Right renal cortex interstitium (tissue), 3 donors: ENCODE measurements around the gene HEATR5B. TPM values are rescaled to one million over a fixed set of nuclear protein-coding genes. Genes with fewer than 3 reads are reported as not detected.

Source experiments
- DNase-seq, 3 donors: peaks; one replicate each; pipeline ENCODE4 v3.0.0-alpha.2; 2013; ENCODE audit warnings: low read depth in 3 of 3, low spot score in 2 of 3
- polyA plus RNA-seq, 3 donors: library from polyadenylated mRNA; unstranded; fragments of 120-200 nt; gene quantifications; one replicate each; pipeline ENCODE4 v1.2.1, GENCODE V29; 2013; ENCODE audit not compliant: insufficient read length in 3 of 3

Gene HEATR5B
- 10 to 100 TPM; 22.9 to 25.1 (median 22.9) TPM for polyA plus RNA-seq

DNA sequence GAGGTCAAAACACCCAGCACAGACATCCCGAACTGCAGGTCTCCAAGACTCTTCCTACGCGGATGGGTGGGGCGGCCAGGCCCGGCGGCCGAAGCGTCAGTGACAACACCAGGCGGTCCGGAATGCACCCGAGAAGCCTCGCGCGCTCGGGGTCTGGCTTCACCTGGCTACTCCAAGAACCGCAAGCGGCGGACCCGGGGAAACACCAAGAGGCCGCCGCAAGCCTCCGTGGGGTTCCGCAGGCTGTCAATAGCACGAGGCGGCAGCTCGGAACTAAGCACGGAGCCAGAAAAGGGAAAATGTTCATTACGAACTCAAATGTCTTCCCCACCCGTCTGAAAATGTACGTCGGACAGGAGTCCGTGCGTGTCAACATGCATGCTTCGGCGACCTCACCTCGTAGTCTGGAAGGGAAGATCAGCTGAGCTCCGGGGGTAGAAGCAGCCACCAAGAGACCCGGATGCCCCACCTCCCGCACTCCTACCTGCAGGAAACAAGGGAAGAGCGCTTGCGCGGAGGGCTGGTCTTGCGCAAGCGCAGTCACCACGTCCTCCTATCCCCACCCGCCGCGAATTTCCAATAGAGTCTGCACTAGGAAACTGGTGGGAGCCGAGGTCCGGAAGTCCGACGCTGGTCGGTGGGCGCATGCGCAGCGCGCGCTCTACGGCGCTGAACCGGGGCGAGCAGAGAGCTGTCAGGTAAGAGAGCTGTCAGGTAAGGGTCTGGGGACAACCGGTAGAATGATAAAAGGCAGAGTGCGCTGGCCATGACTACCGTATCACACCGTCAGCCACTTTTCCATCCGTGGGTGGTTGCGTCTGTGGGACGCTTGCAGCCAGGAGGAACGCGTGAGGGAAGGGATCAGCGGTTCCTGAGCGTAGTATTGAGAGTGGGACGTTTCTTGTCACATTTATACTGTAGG lies at the start of gene HEATR5B, which contains the start of gene GPATCH11:
Gene HEATR5B (minus strand): TSS at position 500 of the 922 bp plus-strand sequence. CDS start 958 bp downstream, outside the sequence.
Gene GPATCH11 (plus strand): TSS at position 646 of the 922 bp plus-strand sequence. CDS start 3,864 bp downstream, outside the sequence.
- DNase-seq, result peak; percentile 94 to 95 (median 95)

DNA sequence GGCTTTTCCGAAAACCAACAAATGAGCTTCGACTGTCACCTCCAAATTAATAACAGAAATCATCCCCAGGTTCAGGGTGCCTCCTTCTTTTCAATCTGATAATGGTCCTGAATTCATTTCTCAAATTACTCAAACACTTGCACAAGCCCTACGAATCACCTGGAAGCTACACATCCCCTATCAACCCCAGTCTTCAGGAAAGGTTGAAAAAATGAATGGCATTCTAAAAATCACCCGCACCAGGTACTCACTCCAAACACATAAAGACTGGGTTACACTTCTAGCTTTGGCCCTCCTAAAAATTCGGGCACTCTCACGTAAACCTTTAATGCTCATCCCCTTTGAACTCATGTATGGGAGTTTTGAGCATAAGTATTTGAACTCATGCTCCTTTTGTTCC lies 48.7 kb upstream of the HEATR5B start:
- no peak for DNase-seq

DNA sequence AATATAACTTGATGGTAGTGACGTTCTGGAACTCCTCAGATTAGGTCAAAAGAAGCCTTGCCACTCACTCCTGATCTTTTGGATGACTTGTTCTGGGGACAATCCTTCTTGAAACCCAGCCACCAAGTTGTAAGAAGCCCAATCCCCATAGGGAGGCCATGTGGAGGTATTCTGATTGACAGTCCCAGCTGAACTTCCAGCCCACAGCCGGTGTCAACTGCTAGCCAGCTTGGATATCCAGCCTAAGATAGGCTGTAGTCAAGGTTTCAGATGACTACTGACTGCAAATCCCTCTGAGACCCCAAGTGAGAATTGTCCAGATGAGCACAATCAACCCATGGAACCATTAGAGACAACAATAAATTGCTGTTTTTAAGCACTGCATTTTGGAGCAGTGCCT lies 41.2 kb upstream of the HEATR5B start:
- no peak for DNase-seq

DNA sequence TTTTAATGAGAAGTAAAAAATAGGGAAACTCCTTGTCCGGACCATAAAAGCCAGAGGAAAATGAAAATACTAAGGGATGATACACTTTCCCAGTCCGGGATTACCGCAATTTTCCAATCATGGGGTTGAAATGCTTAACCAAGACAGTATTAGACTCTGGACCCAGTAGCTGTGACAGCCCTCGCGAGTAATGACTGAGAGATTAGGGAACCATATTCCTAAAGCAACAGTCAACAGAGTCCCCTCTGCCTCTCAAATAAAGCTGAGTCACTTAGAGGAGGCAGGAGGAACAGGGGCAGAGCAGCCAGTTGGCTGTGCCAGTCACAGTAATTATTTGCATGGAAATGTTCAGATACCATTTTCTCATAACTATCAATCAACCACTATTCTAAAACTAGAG lies 35.0 kb upstream of the HEATR5B start:
- DNase-seq, result no peak

DNA sequence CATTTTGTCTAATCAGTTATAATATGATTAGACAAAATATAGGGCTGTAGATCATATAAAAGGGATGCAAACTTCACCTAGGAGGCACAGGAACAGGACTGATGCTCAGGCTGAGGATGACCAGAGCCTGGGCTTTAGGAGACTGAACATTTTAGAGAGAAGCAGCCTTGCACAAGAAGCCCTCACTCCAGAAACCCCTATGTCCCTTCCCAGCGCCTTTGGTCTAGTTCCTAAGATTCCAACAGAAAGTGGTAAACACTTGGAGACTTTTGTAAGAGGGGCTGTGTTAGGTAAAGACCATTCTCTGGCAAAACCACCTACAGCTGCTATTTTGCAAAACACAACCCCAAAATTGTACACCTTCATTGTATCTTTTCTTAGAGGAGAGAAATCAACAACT lies 33.4 kb upstream of the HEATR5B start:
- no peak for DNase-seq

DNA sequence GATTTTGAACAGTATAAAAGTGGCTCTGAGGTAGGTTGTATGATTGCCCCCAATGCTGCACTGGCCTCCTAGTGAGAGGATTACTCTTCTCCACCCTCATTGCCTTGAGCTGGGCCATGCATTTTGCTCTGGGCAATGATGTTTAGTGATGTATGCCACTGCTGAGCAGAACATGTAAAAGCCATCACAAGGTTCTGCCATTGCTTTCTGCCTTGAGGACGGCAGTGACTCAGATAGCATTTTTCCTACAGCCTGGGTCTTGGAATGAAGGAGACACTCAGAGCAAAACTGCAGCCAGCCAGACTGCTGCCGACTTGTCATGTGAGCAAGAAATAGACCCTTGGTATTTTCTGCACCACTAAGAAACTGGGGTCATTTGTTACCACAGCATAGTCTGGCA lies 27.8 kb upstream of the HEATR5B start:
- DNase-seq, result no peak

DNA sequence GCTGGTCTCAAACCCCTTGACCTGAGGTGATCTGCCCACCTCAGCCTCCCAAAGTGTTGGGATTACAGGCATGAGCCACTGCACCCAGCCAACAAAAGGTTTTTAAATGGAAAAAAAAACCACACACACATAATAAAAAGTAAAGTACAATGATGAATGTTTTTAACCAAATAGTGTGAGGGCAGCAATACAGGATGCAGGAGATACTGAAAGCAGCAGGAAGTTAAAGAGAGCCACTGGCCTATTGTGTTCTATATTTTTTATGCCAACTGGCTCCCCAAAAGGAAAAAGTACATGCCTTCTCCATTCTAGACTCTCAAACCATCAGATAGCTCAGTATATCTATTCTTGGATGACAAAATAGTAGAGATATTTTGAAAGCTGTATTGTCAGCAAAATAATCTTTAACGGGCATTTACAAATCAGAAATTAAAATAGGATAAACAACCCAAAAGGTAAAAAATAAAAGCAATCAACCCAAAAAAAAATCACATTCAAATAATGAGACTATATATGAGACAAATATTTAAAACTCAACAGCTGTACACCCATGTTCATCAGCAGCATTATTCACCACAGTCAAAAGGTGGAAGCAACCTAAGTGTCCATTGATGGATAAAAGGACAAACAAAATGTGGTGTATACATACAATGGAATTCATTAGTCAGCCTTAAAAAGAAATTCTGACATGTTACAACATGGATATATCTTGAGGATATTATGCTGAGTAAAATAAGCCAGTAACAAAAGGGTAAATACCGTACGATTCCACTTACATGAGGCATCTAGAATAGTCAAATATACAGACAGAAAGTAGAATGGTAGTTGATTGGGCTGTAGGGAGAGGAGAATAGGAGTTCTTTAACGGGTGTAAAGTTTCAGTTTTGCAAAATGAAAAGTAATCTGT lies 26.4 kb upstream of the HEATR5B start:
- no peak for DNase-seq

DNA sequence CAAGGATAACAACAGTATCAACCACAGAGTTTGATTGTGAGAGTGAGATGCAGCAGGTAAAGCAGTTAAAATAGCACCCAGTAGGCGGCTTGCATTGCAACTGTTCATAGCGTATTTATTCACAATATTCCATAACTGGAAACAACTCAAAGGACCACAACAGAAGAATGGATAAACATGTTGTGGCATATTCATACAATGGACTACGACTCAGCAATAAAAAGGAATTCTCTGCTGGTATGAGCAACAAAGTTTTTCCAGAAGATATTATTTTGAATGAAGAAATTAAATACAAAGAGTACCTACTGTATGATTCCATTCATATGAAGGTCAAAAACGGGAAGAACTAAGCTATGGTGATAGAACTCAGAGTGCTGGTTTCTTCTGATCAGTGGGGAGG lies 25.4 kb upstream of the HEATR5B start:
- no peak for DNase-seq

DNA sequence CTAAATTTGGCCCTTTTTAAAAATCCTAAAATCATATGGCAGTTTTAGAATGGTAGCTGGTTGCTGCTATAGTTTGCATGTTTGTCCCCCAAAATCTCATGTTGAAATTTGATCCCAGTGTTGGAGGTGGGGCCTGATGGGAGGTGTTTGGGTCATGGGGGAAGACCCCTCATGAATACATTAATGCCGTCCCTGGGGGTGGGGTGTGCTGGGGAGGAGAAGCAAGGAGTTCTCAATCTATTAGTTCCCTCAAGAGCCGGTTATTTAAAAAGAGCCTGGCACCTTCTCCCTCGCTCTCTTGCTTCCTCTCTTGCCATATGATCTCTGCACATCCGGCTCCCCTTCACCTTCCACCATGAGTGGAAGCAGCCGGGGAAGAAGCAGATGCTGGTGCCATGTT lies 21.0 kb upstream of the HEATR5B start:
- DNase-seq, result no peak

DNA sequence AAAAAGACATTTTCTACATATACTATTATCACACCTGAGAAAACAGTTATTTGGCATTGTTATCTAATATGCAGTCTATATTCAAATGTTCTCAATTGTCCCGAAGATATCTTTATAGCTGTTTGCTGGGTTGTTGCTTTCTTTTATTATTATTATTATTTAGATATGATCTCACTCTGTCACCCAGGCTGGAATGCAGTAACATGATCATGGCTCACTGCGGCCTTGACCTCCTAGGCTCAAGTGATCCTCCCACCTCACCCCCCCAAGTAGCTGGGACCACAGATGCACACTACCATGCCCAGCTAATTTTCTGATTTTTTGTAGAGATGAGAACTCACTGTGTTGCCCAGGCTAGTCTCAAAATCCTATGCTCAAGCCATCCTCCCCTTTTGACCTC lies 20.0 kb upstream of the HEATR5B start:
- no peak for DNase-seq

DNA sequence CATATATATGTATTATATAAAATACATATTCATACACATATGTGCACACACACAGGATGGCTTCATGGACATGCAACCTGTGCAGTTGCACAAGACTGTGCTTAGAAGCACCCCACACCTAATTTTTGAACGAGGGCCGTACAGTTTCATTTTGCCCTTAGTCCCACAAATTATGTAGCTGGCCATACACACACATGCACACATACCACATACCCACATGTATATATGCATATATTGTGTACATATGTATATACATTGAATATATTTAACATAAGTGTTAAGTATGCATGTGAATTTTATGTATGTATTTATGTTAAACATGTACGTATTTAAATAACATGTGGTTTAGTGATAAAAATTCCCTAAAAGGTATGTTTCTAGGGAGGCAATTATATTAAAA lies 18.4 kb upstream of the HEATR5B start:
- DNase-seq, result no peak

DNA sequence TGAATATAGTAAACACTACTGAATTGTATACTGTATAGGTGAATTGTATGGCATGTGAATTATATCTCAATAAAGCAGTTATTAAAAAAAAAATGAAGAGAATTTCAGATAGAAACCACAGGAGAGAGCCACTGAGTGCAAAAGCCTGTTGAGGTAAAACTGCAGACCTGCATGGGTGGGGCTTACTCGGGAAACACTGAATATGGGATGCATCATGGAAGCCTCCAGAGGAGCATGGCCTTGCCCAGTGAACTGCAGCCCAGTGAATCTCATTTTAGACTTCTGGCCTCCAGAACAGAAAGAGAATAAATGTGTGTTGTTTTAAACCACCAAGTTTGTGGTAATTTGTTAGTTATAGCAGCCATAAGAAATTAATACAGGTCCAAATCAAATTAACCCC lies 15.9 kb upstream of the HEATR5B start:
- no peak for DNase-seq

DNA sequence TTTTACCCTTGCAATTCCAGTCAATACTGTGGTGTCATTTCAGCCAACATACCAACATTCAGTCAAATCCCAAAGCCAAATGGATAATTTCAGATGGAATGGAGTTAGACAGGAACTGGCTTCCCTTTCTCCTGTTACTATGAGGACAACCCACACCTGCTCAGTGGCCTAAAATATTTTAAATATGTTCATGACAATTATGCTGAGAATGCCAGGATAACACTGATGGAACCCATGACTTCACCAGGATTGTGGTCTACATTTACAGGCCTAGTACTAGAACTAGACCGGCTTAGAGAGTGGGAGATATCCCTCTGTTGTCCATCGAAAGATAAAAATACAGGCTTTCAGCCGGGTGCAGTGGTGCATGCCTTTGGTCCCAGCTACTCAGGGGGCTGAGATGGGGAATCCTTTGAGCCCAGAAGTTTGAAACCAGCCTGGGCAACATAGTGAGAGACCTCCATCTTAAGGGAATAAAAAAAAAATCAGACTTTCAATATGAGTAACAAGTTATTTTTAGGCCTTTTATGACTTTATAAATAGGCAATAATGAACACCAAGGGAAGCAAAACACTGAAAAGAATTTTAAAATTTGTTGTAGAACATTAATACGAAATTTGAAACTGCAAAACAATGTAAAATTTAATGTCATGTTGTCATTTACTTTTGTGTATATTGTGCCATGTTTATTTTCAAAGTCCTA lies 14.4 kb upstream of the HEATR5B start:
- DNase-seq, result no peak

DNA sequence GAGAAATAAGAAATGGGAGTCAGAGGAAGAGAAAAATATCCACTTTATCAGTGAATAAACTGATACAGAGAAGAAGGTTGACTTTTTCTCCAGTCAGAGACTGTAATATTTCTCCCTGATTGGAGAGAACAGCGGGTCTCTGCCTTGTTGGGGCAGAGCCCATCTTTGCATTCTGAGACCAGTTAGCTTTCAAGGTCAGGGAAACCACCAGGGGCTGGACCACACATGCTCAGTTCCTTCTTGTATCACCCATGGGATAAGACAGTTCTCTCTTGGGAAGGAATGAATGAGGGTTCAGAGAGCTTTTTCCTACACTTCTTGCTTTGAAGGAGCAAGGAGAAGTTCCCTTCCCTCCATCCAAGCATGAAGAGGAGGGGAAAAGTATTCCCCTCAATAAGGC lies 12.4 kb upstream of the HEATR5B start:
- DNase-seq, result no peak

DNA sequence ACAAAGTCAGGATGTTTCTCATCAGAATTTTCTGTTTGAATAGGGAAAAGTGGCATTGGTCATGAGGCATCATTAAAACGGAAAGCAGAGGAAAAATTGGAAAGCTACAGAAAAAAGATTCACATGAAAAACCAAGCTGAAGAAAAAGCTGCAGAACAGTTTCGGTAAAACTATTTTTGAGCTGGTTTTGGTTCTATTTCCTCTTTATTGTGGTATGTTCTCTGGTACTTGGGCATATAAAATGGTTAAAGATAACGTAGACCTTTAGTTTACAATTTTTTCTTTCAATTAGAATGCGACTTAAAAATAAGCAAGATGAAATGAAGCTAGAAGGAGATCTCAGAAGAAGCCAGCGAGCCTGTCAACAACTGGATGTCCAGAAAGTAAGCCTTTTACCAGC lies 7.7 kb upstream of the HEATR5B start:
- no peak for DNase-seq

DNA sequence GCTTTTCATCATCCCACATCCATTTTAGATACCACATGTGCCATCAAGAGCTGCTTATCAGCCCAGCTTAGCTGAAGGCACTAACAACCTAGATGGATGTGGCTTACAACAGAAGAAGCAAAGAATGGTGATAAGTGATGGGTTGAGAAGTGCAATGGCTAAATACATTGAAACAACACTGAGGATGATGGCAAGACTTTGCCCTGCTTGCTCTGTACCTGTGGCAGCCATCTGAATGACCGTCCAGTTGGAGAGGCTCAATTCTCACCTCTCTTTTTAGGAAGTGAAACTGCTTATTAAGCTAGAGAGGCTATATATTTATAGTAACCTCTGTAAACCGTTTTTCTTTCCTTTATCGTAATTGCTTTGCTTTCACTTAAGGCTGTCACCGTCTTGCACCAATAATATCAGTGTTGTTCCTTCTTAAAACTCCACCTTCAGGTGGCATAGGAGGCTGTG lies 5.9 kb upstream of the HEATR5B start:
- DNase-seq, result no peak

DNA sequence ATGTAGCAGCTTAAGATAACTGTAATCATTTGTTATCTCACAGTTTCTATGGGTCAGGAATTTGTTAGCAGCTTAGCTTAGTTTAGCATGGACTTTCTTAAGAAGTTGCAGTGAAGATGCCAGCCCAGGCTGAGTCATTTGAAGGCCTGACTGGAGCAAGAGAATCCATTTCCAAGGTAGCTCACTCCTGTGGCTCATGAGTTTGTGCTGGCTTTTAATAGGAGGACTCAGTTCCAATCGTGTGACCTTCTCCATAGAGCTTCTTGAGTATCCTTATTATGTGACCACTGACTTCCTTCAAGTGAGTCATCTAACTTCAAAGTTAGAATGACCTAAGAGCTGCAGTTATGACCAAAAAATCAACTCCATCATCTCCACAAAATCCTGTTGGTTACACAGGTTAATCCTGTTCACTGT lies 1.6 kb upstream of the HEATR5B start:
- DNase-seq, result no peak

DNA sequence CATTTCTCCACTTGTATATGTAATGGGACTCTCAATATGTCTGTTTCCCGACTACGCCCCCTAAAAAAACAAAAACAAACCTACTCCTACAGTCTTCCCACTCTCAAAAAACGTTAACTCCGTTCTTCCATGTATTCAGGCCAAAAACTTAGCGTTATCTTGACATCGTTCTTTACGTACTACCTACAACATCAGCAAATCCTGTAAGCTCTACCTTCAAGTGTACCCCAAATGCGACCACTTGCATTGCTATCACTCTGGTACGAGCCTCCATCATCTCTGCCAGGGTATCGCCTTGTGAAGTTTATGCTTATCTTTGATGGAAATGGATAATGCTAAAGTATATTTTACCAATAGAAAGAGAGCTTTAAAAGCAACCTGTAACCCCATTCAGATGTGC lies 625 bp upstream of the HEATR5B start:
- no peak for DNase-seq

DNA sequence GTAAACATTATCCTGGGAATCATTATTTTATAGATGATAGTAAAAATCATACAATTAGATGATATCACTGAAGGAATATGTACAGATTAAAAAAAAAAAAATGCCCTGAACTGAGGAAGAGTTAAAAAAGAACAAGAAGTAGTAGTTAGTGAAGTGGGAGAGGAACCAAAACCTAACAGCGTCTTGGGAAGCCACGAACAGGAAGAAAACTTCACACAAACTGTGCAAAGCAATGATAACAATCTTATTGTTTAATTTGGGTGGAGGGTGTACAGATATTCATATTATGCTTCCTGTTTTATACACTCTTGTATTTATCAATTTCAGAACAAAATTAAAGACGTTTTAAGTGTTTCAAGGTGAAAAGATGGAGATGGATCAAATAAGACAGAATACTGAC lies 3.5 kb downstream of the HEATR5B start:
- no peak for DNase-seq

DNA sequence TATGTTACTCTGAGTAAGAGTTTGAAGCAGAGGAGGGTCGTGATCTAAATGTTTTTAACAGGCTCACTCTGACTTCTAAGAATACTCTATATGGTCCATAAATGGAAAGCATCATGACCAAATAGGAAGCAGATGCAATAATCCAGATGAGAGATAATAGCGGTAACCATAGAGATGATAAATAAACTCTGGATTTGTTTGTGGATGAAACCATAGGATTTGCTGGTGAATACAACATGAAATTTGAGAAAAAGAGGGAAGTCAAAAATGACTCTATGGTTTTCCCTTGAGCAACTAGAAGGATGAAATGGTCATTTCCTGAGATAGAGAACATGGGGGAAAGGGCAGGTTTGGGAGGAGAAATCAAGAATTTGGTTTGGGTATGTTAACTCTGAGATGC lies 3.9 kb downstream of the HEATR5B start:
- no peak for DNase-seq

DNA sequence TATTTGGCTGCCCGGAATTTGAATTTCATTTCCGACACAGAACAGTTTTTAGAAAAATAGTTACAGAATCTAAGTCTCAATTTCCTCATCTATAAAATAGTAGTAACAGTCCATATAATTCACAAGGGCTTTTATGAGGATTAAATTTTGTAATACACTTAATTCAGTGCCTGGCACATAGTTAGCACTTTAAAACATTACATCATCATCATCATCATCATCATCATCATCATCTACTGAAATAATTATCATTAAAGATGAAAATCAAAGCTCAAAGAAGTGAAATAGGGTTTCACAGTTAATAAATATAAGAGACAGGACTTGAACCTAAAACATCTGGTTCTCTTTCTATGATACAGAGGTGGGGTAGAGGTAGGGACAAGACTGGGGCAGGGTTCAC lies 13.2 kb downstream of the HEATR5B start:
- no peak for DNase-seq
